Astrocyte of the cerebellum (primary cell): ENCODE measurements around the gene SOAT1.

Experiments used
- DNase-seq: peaks from one replicate; pipeline ENCODE4 v3.0.0-alpha.2; 2011; ENCODE audit warnings: low read depth
- H3K4me3 ChIP-seq: 2 replicates; pipeline ENCODE4 v1.5.1; 2011; ENCODE audit warnings: mild to moderate bottlenecking, low read depth, low read length, moderate library complexity
- in situ Hi-C: cut with HindIII; loops from 2 replicates; pipeline ENCODE4 v1.10.0; 2017; ENCODE audit warnings: low sequenced_read_pairs
- TF ChIP-seq, protein P1 (sequence below): IDR thresholded peaks from 2 replicates; pipeline ENCODE4 v1.5.1; 2012; ENCODE audit warnings: low read length, low read depth, moderate library complexity, mild to moderate bottlenecking; ENCODE audit errors: missing control alignments

SOAT1 gene

GRCh38 chr1:179302070-179302469 lies 8.5 kb downstream of the SOAT1 start:
- no peak for DNase-seq
- TF ChIP-seq, protein P1, sequence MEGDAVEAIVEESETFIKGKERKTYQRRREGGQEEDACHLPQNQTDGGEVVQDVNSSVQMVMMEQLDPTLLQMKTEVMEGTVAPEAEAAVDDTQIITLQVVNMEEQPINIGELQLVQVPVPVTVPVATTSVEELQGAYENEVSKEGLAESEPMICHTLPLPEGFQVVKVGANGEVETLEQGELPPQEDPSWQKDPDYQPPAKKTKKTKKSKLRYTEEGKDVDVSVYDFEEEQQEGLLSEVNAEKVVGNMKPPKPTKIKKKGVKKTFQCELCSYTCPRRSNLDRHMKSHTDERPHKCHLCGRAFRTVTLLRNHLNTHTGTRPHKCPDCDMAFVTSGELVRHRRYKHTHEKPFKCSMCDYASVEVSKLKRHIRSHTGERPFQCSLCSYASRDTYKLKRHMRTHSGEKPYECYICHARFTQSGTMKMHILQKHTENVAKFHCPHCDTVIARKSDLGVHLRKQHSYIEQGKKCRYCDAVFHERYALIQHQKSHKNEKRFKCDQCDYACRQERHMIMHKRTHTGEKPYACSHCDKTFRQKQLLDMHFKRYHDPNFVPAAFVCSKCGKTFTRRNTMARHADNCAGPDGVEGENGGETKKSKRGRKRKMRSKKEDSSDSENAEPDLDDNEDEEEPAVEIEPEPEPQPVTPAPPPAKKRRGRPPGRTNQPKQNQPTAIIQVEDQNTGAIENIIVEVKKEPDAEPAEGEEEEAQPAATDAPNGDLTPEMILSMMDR = no peak
- H3K4me3 ChIP-seq = no peak overlapping the region
- in situ Hi-C loops = no loop called here

DNA sequence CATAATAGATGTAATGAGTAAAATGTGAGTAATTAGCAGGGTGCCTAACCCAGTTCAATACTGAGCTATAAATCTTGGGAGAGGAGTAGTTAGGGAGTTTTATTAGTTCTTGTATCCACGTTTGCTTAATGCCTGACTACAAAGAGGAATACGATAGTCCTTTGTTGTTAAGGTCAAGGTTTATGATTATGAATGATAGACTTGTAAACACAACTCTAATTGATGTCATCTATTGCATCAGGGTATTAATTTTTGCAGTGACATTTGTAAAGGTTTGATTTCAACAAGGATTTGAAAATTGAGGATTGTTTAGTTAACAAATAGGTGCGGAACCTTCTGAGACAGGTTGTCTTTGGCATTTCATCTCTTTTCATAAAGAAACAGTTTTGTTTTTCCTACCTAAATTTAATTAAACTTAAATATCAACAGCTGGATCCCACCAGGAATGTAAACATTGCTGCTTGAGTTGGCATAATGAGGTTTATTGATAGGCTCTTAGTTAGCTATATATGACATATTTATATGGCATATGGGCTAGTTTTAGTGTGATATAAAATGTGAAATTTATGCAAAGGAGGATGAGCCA lies 9.7 kb downstream of the SOAT1 start:
- H3K4me3 ChIP-seq = no peak overlapping the region
- DNase-seq = no peak
- TF ChIP-seq, protein P1 = no peak
- in situ Hi-C loops = no loop called here

DNA sequence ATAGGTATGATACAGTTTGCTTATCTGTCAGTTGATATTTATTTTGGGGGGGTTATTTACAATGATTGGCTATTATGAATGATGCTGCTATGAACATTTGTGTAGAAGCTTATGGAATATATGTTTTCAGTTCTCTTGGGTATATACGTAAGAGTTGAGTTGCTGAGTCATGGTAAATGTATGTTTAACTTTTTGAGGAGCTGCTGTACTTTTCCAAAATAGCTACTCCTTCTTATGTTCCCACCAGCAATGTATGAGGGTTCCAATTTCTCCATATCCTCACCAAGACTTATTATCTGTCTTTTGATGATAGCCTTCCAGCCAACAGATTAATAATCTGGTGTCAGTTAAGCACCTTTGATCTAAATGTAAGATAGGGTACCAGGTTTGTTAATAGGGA lies 11.9 kb downstream of the SOAT1 start:
- DNase-seq = no peak
- in situ Hi-C loops = no loop called here
- H3K4me3 ChIP-seq = no peak overlapping the region
- TF ChIP-seq, protein P1 = no peak

- peak; percentile 18 for DNase-seq
- TF ChIP-seq, protein P1 = no peak
- in situ Hi-C loops = no loop called here
These were observed 16.7 kb downstream of the SOAT1 start for GRCh38 chr1:179310291-179310690.

DNA sequence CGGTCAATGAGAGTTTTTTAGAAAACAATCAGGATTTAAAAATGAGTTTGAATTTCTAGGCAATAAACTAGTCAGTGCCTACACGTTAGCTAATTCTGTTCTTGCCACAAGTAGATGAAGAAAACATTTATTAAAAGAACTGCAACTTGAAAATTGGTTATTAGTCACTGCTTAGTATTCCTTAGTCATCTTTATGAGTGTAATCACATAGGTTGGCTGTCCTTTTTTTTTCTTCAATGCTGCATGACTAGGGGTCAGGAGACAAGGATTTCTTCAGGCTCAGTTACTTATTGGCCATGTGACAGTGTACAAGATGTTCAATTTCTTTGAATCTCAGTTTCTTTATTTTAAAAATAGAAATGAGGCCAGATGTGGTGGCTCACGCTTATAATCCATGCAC lies 17.1 kb downstream of the SOAT1 start:
- no peak overlapping the region for H3K4me3 ChIP-seq
- DNase-seq = peak; percentile 28
- in situ Hi-C loops = no loop called here
- TF ChIP-seq, protein P1 = no peak

More at GRCh38 chr1:179310291-179310690, 16.7 kb downstream of the SOAT1 start:
- no peak overlapping the region for H3K4me3 ChIP-seq

DNA sequence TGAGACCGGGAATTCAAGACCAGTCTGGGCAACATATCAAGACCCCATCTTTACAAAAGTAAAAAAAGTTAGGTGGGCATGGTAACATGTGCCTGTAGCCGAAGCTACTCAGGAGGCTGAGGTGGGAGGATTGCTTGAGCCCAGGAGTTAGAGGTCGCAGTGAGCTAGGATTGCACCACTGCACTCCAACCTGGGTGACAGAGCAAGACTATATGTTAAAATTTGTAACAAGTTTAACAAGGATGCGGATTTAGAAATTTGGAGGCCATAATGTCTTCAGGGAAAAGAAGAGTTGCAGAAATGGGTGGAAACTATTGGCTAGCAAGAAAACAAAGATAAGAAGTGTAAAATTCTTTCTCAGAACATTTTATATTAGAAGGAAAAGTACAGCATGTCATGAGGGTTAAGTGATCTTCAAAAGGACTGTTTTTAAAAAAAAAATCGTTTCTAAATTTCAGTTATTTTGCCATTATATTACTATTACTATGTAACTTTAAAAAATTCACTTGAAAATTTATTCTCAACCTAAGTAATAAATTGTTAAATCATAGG lies 17.6 kb downstream of the SOAT1 start:
- H3K4me3 ChIP-seq = no peak overlapping the region
- in situ Hi-C loops = no loop called here
- no peak for DNase-seq
- TF ChIP-seq, protein P1 = no peak

DNA sequence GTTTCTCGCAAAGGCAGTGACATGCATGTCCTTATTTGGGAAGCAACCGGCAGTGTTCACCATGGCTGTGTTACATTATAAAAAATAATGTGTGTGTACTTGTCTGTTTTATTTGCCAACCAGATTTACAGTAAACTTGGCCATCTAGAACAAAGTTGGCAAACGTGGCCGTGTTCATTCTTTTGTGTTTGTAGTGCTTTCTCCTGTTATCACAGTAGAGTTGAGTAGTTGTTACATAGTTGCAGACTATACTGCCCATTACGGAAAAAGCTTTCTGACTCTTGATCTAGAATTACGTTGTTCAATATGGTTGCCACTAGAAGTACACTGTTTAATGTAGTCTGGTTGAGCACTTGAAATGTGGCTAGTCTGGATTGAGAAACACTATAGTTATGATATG lies 19.4 kb downstream of the SOAT1 start:
- in situ Hi-C loops = no loop called here
- DNase-seq = no peak
- TF ChIP-seq, protein P1 = no peak
- H3K4me3 ChIP-seq = no peak overlapping the region
